Panc1 (cell line): ENCODE data around the gene NKX6-2. TPM values are rescaled to one million over a fixed set of nuclear protein-coding genes. Genes with fewer than 3 reads are reported as not detected.

Experiments
- ATAC-seq: fragments of 200-7000 bp; cut with Tn5 transposase; 2 replicates; pipeline ENCODE4 v1.9.1; 2020; ENCODE audit warnings: mild to moderate bottlenecking, moderate library complexity
- BruUV-seq: library from RNA; stranded (reverse); fragments of 400-500 nt; replicated peaks from 2 replicates; lab custom pipeline; 2021; lab: Mats Ljungman, UMichigan
- CTCF ChIA-PET: fragments of 300-600 bp; sonication (Branson Sonifier 250); formaldehyde crosslinking; loops from one replicate; lab custom pipeline; 2022; ENCODE audit warnings: antibody characterized with exemption; lab: Charles Lee
- POLR2A ChIA-PET: fragments of 300-600 bp; sonication (Branson Sonifier 250); formaldehyde crosslinking; loops from one replicate; lab custom pipeline; 2022; ENCODE audit warnings: antibody characterized with exemption; lab: Charles Lee
- DNase-seq: peaks from one replicate; pipeline ENCODE4 v3.0.0-alpha.2; 2010; ENCODE audit warnings: low read depth, low spot score
- H3K27ac ChIP-seq: 2 replicates; pipeline ENCODE4 v1.5.1; 2011; ENCODE audit warnings: mild to moderate bottlenecking, low read length, inconsistent platforms
- H3K27me3 ChIP-seq: fragments of 200-500 bp; sonication (Bioruptor generic); 2 replicates; pipeline ENCODE4 v1.6.0; 2014; ENCODE audit warnings: low read length, inconsistent platforms; ENCODE audit not compliant: control insufficient read depth, insufficient read depth
- H3K36me3 ChIP-seq: fragments of 200-500 bp; sonication (Bioruptor generic); 2 replicates; pipeline ENCODE4 v1.5.1; 2014; ENCODE audit warnings: inconsistent platforms, mild to moderate bottlenecking, low read length, moderate library complexity; ENCODE audit not compliant: control insufficient read depth, insufficient read depth
- H3K4me1 ChIP-seq: 2 replicates; pipeline ENCODE4 v1.5.1; 2011; ENCODE audit warnings: inconsistent platforms, mild to moderate bottlenecking, low read length, moderate library complexity; ENCODE audit not compliant: control insufficient read depth, insufficient read depth
- H3K4me3 ChIP-seq, 2 experiments: 2 replicates each; pipeline ENCODE4 v1.5.1; 2011 to 2012; ENCODE audit warnings: low read depth in 2 of 2, low read length in 2 of 2, mild to moderate bottlenecking in 2 of 2, inconsistent platforms in 1 of 2, moderate library complexity in 1 of 2
- H3K9me3 ChIP-seq: fragments of 200-500 bp; sonication (Bioruptor generic); 2 replicates; pipeline ENCODE4 v1.5.1; 2014; ENCODE audit warnings: low read depth, mild to moderate bottlenecking, inconsistent platforms, low read length, moderate library complexity; ENCODE audit not compliant: control insufficient read depth, insufficient read depth
- POLR2AphosphoS5 ChIP-seq: IDR thresholded peaks from 2 replicates; pipeline ENCODE4 v1.6.1; 2012; ENCODE audit warnings: mild to moderate bottlenecking, low read depth, low read length, moderate library complexity
- REST ChIP-seq, 2 experiments: IDR thresholded peaks; 2 replicates each; pipeline ENCODE4 v1.6.1; 2011 to 2012; ENCODE audit warnings: low read depth in 2 of 2, control low read depth in 1 of 2, low read length in 1 of 2, mild to moderate bottlenecking in 1 of 2, moderate library complexity in 1 of 2; ENCODE audit not compliant: insufficient read depth in 1 of 2
- SIN3A ChIP-seq: IDR thresholded peaks from 2 replicates; pipeline ENCODE4 v1.6.1; 2012; ENCODE audit warnings: low read depth, mild to moderate bottlenecking, low read length, moderate library complexity, borderline replicate concordance; ENCODE audit not compliant: insufficient read depth
- TCF7L2 ChIP-seq: IDR thresholded peaks from 2 replicates; pipeline ENCODE4 v1.6.1; 2011; ENCODE audit warnings: mild to moderate bottlenecking, low read depth, low read length, inconsistent platforms
- in situ Hi-C: cut with HindIII; loops from 2 replicates; pipeline ENCODE4 v1.10.0; 2016; ENCODE audit warnings: low sequenced_read_pairs, low pct_unique_long_range_greater_than_20kb
- intact Hi-C: fragments of 100-400 bp; cut with micrococcal nuclease; formaldehyde crosslinking; loops from one replicate; pipeline ENCODE4 v1.10.0; 2022; ENCODE audit not compliant: unreplicated experiment
- total RNA-seq: library from RNA; stranded (reverse); gene quantifications from one replicate; pipeline ENCODE4 v1.2.1, GENCODE V29; 2021; ENCODE audit not compliant: unreplicated experiment
- TF ChIP-seq, protein P1 (sequence below): fragments of 450-650 bp; IDR thresholded peaks from 2 replicates; pipeline ENCODE4 v1.5.1; 2017; ENCODE audit warnings: mild to moderate bottlenecking

The NKX6-2 gene
- total RNA-seq, 1 experiment from 2014 or later = 1.6 TPM

DNA sequence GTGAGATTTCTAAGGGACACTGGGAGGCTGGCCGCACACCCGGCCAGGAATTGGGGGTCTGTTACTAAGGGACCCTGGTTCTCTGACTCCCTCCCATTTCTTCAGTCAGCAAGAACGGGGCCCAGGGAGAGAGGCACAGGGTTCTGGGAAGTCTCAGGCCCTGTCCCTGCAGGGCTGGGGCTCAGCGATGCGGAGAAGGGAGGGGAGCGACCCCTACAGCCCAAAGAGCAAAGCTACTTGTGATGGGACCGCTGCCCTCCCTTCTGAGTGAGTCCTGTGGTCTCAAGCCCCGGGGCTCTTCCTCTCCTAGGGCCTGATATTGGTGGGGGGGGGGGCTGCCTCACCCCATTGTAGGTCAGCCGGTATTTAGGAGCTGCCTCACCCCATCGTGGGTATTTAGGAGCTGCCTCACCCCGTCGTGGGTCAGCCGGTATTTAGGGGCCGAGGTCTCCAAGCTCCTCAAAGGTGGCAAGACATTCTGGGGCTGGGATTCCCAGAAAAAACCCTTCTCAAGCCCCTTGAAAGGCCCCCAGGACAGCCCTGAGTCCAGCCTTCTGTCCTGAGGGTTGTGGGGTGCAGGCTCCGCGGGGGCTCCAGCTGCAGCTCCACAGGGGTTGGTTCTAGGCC lies 16.9 kb upstream of the NKX6-2 start:
- no peak overlapping the region for H3K4me3 ChIP-seq
- TF ChIP-seq, protein P1, sequence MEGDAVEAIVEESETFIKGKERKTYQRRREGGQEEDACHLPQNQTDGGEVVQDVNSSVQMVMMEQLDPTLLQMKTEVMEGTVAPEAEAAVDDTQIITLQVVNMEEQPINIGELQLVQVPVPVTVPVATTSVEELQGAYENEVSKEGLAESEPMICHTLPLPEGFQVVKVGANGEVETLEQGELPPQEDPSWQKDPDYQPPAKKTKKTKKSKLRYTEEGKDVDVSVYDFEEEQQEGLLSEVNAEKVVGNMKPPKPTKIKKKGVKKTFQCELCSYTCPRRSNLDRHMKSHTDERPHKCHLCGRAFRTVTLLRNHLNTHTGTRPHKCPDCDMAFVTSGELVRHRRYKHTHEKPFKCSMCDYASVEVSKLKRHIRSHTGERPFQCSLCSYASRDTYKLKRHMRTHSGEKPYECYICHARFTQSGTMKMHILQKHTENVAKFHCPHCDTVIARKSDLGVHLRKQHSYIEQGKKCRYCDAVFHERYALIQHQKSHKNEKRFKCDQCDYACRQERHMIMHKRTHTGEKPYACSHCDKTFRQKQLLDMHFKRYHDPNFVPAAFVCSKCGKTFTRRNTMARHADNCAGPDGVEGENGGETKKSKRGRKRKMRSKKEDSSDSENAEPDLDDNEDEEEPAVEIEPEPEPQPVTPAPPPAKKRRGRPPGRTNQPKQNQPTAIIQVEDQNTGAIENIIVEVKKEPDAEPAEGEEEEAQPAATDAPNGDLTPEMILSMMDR = no peak
- TF ChIP-seq POLR2AphosphoS5 (no peak), TCF7L2 (no peak), REST (IDR thresholded peaks at IDR 0.05; ENCODE audit: insufficient read depth in 1 of 2, low read depth in 2 of 2, low read length in 1 of 2) (no peak), SIN3A (no peak)
- ChIA-PET CTCF (interaction anchor here (0.6 kb wide), 1 partner anchor 9 kb away, joined by 4 read pairs; no protein-coding TSS in a partner anchor), POLR2A (interaction anchor here (0.6 kb wide), 1 partner anchor 9 kb away, joined by 3 read pairs; no protein-coding TSS in a partner anchor)
- no peaks in the 10 kb centered on the region for H3K36me3 ChIP-seq
- H3K27ac ChIP-seq = no peak overlapping the region
- intact Hi-C loops = no loop called here
- in situ Hi-C loops = no loop called here
- no peaks in the 10 kb centered on the region for H3K9me3 ChIP-seq
- H3K4me1 ChIP-seq = no peaks in the 10 kb centered on the region
- no TSS peak for BruUV-seq
- ATAC-seq (no peak), DNase-seq (no peak)
- no peaks in the 10 kb centered on the region for H3K27me3 ChIP-seq

DNA sequence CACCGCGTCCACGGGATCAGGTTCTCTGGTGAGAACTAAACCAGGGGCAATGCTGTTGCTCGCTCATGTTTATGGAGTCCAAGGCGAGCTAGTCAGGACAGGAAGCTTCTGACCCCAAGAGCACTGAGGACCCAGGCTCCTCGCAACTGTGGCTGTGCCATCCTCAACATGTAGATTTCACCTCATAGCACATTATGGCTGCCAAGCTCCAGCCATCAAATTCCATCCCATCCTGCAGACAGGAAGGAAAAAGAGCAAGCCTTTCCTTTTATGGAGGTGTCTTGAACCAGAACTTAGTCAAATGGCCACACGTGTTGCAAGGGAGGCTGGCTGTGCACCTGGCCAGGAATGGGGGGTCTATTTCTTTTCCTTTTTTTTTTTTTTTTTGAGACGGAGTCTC lies 16.1 kb upstream of the NKX6-2 start:
- intact Hi-C loops = no loop called here
- TF ChIP-seq REST (IDR thresholded peaks at IDR 0.05; ENCODE audit: insufficient read depth in 1 of 2, low read depth in 2 of 2, low read length in 1 of 2) (no peak), SIN3A (no peak), TCF7L2 (no peak), POLR2AphosphoS5 (no peak)
- TF ChIP-seq, protein P1 = no peak
- H3K36me3 ChIP-seq = no peaks in the 10 kb centered on the region
- BruUV-seq = no TSS peak
- H3K27me3 ChIP-seq = no peaks in the 10 kb centered on the region
- CTCF ChIA-PET = interaction anchor here (0.6 kb wide), 1 partner anchor 9 kb away, joined by 4 read pairs; no protein-coding TSS in a partner anchor
- no peak overlapping the region for H3K27ac ChIP-seq
- no peaks in the 10 kb centered on the region for H3K9me3 ChIP-seq
- H3K4me1 ChIP-seq = no peaks in the 10 kb centered on the region
- ATAC-seq (no peak), DNase-seq (no peak)
- no peak overlapping the region for H3K4me3 ChIP-seq
- in situ Hi-C loops = no loop called here
- POLR2A ChIA-PET = interaction anchor here (0.6 kb wide), 1 partner anchor 10 kb away, joined by 3 read pairs; no protein-coding TSS in a partner anchor
